Neutrophil (primary cell): Measurements from ENCODE around the gene SPATA31C1.
"Not testable (repeated sequence)": the region's sequence is repeated elsewhere in the genome, so short reads cannot be mapped to it uniquely, and the experiment has no call there.

Experiments used
- H3K27ac ChIP-seq: fragments of 200-600 bp; sonication (generic); 2 replicates; pipeline ENCODE4 v1.5.1; 2016; ENCODE audit warnings: mild to moderate bottlenecking, moderate library complexity
- H3K27me3 ChIP-seq: fragments of 200-600 bp; sonication (generic); 2 replicates; pipeline ENCODE4 v1.6.0; 2016; ENCODE audit warnings: mild to moderate bottlenecking
- H3K36me3 ChIP-seq: fragments of 200-600 bp; sonication (generic); 2 replicates; pipeline ENCODE4 v1.5.1; 2017
- H3K4me1 ChIP-seq, 2 experiments: fragments of 200-600 bp in 1 of 2; sonication (generic) in 1 of 2; 1 replicate in 1 of 2; 2 replicates in 1 of 2; pipeline versions ENCODE4 v1.5.1 to v1.6.1; 2013 to 2016; ENCODE audit warnings: low read depth in 1 of 2, low read length in 1 of 2, mild to moderate bottlenecking in 1 of 2, moderate library complexity in 1 of 2; ENCODE audit not compliant: control insufficient read depth in 1 of 2, insufficient read depth in 1 of 2
- H3K4me3 ChIP-seq, 2 experiments: fragments of 200-600 bp in 1 of 2; sonication (generic) in 1 of 2; 1 replicate in 1 of 2; 2 replicates in 1 of 2; pipeline ENCODE4 v1.5.1; 2013 to 2016; ENCODE audit warnings: low read depth in 1 of 2, low read length in 1 of 2, mild to moderate bottlenecking in 1 of 2, moderate library complexity in 1 of 2
- H3K9me3 ChIP-seq: fragments of 200-600 bp; sonication (generic); 2 replicates; pipeline ENCODE4 v1.5.1; 2016
- TF ChIP-seq, protein P1 (sequence below): fragments of 200-600 bp; sonication (generic); IDR thresholded peaks from 2 replicates; pipeline ENCODE4 v1.5.1; 2016; ENCODE audit warnings: antibody characterized with exemption

SPATA31C1 gene

DNA sequence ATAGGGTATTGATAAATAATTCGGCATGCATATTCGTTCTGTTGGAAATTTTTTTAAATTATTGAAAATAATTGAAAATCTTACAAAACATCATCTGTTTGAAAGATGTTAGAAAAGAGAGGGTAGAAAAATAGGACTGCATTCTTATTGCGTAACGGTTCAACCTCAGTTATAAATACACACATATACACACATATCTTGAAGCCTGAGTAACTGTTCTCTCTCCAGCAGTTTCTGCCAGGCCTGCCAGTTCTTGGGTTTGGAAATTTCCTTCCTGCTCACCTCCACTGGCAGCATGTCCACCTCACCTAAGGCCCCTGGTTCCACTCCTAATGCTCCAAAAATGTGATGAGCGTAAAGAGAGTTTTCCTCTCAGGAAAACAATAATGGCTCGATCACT, 26.0 kb upstream of the SPATA31C1 start:
- Histone ChIP-seq H3K36me3 (no peaks in the 10 kb centered on the region), H3K27ac (no peak overlapping the region), H3K9me3 (no peaks in the 10 kb centered on the region), H3K4me1 (no peaks in the 10 kb centered on the region), H3K4me3 (no peak overlapping the region), H3K27me3 (no peaks in the 10 kb centered on the region)
- TF ChIP-seq, protein P1, sequence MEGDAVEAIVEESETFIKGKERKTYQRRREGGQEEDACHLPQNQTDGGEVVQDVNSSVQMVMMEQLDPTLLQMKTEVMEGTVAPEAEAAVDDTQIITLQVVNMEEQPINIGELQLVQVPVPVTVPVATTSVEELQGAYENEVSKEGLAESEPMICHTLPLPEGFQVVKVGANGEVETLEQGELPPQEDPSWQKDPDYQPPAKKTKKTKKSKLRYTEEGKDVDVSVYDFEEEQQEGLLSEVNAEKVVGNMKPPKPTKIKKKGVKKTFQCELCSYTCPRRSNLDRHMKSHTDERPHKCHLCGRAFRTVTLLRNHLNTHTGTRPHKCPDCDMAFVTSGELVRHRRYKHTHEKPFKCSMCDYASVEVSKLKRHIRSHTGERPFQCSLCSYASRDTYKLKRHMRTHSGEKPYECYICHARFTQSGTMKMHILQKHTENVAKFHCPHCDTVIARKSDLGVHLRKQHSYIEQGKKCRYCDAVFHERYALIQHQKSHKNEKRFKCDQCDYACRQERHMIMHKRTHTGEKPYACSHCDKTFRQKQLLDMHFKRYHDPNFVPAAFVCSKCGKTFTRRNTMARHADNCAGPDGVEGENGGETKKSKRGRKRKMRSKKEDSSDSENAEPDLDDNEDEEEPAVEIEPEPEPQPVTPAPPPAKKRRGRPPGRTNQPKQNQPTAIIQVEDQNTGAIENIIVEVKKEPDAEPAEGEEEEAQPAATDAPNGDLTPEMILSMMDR = no peak

DNA sequence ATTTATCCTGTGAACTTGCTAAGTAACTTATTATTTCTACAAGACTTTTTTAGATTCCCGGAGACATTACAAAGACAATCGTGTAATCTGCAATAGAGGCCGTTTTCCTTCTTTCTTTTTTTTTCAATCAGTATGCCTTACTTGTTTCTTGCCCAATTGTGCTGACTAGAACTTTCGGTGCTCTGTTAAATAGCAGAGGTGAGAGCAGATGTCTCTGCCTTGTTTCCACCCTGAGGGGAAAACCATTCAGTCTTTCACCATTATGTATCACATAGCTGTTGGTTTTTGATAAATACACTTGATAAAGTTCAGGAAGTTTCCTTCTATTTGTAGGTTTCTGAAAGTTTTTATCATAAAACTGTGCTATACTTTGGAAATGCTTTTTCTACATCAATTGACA, 24.8 kb upstream of the SPATA31C1 start:
- TF ChIP-seq, protein P1 = no peak
- H3K27me3 ChIP-seq = no peaks in the 10 kb centered on the region
- no peaks in the 10 kb centered on the region for H3K36me3 ChIP-seq
- no peaks in the 10 kb centered on the region for H3K9me3 ChIP-seq
- no peak overlapping the region for H3K27ac ChIP-seq
- H3K4me3 ChIP-seq = no peak overlapping the region
- no peaks in the 10 kb centered on the region for H3K4me1 ChIP-seq

DNA sequence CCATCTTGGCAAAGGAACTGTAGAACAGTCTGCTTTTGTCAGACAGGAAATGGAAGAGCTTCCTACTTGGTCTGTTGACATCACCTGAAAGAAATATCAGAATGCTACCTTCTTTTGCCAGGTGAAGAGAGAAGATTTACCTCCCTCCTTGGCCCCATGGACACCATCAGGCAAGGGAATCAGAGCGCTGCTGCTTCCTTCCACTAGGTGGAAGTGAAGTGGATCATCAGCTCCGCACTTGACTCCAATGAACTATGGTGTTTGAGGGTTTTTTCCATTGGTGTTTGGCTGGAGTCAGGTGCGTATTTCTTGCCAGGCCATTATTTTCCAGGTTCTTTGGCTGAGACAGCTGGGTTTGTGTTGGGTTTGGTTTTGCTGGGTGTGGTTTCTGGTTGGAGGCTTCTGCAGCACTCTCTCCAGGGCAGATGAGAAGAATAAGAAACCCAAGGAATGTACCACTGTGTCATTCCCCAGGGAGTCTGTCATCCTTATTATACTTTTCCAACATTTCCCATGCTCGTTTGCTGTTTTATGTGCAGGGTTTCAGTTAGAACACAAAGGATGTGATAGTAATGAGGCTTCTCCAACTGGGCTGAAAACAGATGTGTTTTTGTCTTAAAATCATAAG, 22.6 kb upstream of the SPATA31C1 start:
- TF ChIP-seq, protein P1 = no peak
- no peak overlapping the region for H3K4me3 ChIP-seq
- no peaks in the 10 kb centered on the region for H3K9me3 ChIP-seq
- no peaks in the 10 kb centered on the region for H3K4me1 ChIP-seq
- no peak overlapping the region for H3K27ac ChIP-seq
- H3K27me3 ChIP-seq = no peaks in the 10 kb centered on the region
- no peaks in the 10 kb centered on the region for H3K36me3 ChIP-seq

DNA sequence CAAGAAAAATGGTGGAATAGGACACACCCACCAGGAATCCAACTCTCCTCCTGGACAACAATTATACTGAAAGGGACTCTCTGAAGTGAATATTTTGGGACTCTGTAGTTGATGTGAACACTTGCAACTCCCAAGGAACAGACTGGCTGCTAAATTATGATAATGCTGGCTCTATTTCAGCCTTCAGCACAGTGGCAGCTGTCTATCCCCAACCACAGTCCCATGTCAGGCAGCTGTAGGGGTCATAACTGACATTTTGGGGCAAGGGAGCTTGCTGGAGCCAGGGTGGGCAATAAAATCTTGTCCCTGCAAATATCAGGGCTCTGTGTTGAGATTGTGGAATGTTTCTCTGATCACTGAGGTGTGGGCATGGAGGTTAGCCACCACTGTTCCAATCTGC, 20.9 kb upstream of the SPATA31C1 start:
- no peaks in the 10 kb centered on the region for H3K36me3 ChIP-seq
- TF ChIP-seq, protein P1 = no peak
- H3K27me3 ChIP-seq = no peaks in the 10 kb centered on the region
- no peaks in the 10 kb centered on the region for H3K4me1 ChIP-seq
- H3K4me3 ChIP-seq = no peak overlapping the region
- no peaks in the 10 kb centered on the region for H3K9me3 ChIP-seq
- no peak overlapping the region for H3K27ac ChIP-seq

DNA sequence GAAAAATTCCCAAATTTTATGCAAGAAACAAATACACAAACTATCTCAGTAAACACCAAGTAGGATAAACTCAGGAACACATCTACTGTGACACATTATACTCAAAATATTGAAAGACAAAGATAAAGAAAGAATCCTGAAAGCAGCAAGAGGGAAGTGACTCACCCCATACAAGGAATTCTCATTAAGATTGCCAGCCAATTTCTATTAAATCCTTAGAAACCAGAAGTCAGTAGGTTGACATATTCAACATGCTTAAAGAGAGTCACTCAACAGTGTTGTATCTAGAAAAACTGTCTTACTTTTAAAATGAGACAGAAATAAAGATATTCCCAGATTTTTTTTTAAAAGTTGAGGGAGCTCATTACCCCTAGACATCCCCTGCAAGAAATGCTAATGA, 19.6 kb upstream of the SPATA31C1 start:
- H3K27me3 ChIP-seq = no peaks in the 10 kb centered on the region
- TF ChIP-seq, protein P1 = no peak

DNA sequence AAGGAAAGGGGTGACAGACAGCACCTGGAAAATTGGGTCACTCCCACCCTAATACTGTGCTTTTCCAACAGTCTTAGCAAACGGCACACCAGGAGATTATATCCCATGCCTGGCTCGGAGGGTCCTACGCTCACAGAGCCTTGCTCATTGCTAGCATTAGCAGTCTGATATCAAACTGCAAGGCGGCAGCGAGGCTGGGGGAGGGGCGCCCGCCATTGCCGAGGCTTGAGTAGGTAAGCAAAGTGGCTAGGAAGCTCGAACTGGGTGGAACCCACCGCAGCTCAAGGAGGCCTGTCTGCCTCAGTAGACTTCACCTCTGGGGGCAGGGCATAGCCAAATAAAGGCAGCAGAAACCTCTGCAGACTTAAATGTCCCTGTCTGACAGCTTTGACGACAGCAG, 15.4 kb upstream of the SPATA31C1 start:
- H3K36me3 ChIP-seq = not testable (repeated sequence)

More for the DNA sequence above, 19.6 kb upstream of the SPATA31C1 start:
- Histone ChIP-seq H3K4me1 (no peaks in the 10 kb centered on the region), H3K9me3 (no peaks in the 10 kb centered on the region), H3K4me3 (no peak overlapping the region), H3K36me3 (no peaks in the 10 kb centered on the region), H3K27ac (no peak overlapping the region)

More for the DNA sequence above, 15.4 kb upstream of the SPATA31C1 start:
- not testable (repeated sequence) for H3K27me3 ChIP-seq, H3K9me3 ChIP-seq, H3K4me3 ChIP-seq, H3K4me1 ChIP-seq, H3K27ac ChIP-seq
